Astrocyte (in vitro differentiated cells and primary cell): ENCODE results near the gene CHMP3. TPM values are rescaled to one million over a fixed set of nuclear protein-coding genes. Genes with fewer than 3 reads are reported as not detected.

ENCODE experiments used
- DNase-seq: peaks from one replicate; pipeline ENCODE4 v3.0.0-alpha.2; 2010; ENCODE audit warnings: low read depth
- FAIRE-seq: peaks from 2 replicates; lab custom pipeline; 2011; peaks lifted over from hg19 to GRCh38; lab: Jason Lieb, UNC
- H2AFZ ChIP-seq: 2 replicates; pipeline ENCODE4 v1.6.0; 2012; ENCODE audit warnings: low read depth, low read length, inconsistent platforms
- H3K27ac ChIP-seq: 2 replicates; pipeline ENCODE4 v1.5.1; 2011; ENCODE audit warnings: low read depth, low read length, inconsistent platforms
- H3K27me3 ChIP-seq: 2 replicates; pipeline ENCODE4 v1.6.0; 2011; ENCODE audit warnings: low read length, inconsistent platforms; ENCODE audit not compliant: insufficient read depth
- H3K36me3 ChIP-seq: 2 replicates; pipeline ENCODE4 v1.5.1; 2011; ENCODE audit warnings: low read length, inconsistent platforms; ENCODE audit not compliant: insufficient read depth
- H3K4me1 ChIP-seq: 2 replicates; pipeline ENCODE4 v1.5.1; 2011; ENCODE audit warnings: low read length, inconsistent platforms; ENCODE audit not compliant: insufficient read depth
- H3K4me2 ChIP-seq: 2 replicates; pipeline ENCODE4 v1.6.0; 2012; ENCODE audit warnings: low read length, inconsistent platforms
- H3K4me3 ChIP-seq: 2 replicates; pipeline ENCODE4 v1.5.1; 2011; ENCODE audit warnings: low read depth, mild to moderate bottlenecking, low read length, inconsistent platforms; ENCODE audit not compliant: insufficient read depth
- H3K79me2 ChIP-seq: 2 replicates; pipeline ENCODE4 v1.6.0; 2012; ENCODE audit warnings: mild to moderate bottlenecking, low read length, inconsistent platforms; ENCODE audit not compliant: insufficient read depth
- H3K9ac ChIP-seq: 2 replicates; pipeline ENCODE4 v1.6.0; 2012; ENCODE audit warnings: mild to moderate bottlenecking, low read length, inconsistent platforms
- H3K9me3 ChIP-seq: 2 replicates; pipeline ENCODE4 v1.5.1; 2012; ENCODE audit warnings: low read depth, mild to moderate bottlenecking, low read length, inconsistent platforms; ENCODE audit not compliant: insufficient read depth
- H4K20me1 ChIP-seq: 2 replicates; pipeline ENCODE4 v1.6.0; 2012; ENCODE audit warnings: low read length, inconsistent platforms; ENCODE audit not compliant: insufficient read depth
- H3K27ac Mint-ChIP-seq: one replicate; pipeline ENCODE4 v1.8.0; 2021; ENCODE audit warnings: mild to moderate bottlenecking, mixed read lengths; ENCODE audit not compliant: unreplicated experiment
- H3K27me3 Mint-ChIP-seq: one replicate; pipeline ENCODE4 v1.8.0; 2021; ENCODE audit warnings: low read depth, mixed read lengths; ENCODE audit not compliant: unreplicated experiment
- H3K36me3 Mint-ChIP-seq: one replicate; pipeline ENCODE4 v1.8.0; 2021; ENCODE audit warnings: low read depth, mixed read lengths; ENCODE audit not compliant: unreplicated experiment
- H3K4me1 Mint-ChIP-seq: one replicate; pipeline ENCODE4 v1.8.0; 2021; ENCODE audit warnings: low read depth, mixed read lengths; ENCODE audit not compliant: unreplicated experiment
- H3K4me3 Mint-ChIP-seq: one replicate; pipeline ENCODE4 v1.8.0; 2021; ENCODE audit warnings: mild to moderate bottlenecking, moderate library complexity, mixed read lengths; ENCODE audit not compliant: unreplicated experiment
- H3K9me3 Mint-ChIP-seq: one replicate; pipeline ENCODE4 v1.8.0; 2021; ENCODE audit warnings: mild to moderate bottlenecking, mixed read lengths; ENCODE audit not compliant: unreplicated experiment
- CTCF ChIP-seq: IDR thresholded peaks from 2 replicates; pipeline ENCODE4 v1.5.1; 2011; ENCODE audit warnings: low read depth, mild to moderate bottlenecking, inconsistent platforms, low read length, moderate library complexity; ENCODE audit not compliant: insufficient read depth
- EZH2 ChIP-seq: IDR thresholded peaks from 2 replicates; pipeline ENCODE4 v1.6.1; 2012; ENCODE audit warnings: mild to moderate bottlenecking, low read length, inconsistent platforms; ENCODE audit not compliant: insufficient read depth
- total RNA-seq: library from RNA; stranded (reverse); gene quantifications from 2 replicates; pipeline ENCODE4 v1.2.1, GENCODE V29; 2021

CHMP3 gene
- total RNA-seq, 1 donor from 2014 or later: 91.0 TPM

DNA sequence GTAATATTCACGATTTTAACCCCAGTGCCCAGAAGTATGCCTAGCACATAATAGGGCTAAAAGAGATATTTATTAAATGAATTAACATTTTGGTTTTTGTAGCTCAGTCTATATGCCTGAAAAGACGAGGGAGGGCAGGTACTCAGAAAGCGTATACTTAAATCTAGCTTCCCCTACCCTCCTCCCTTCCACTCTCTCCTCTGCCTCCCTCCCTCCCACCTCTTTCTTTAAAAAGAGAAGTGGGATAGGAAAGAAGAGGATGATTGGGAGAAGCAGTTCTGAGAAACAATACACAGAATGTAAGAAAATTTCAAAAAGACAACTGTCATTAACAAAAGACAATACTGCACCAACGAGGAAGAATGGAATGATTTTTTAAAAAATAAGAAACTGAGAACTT, 39.8 kb downstream of the CHMP3 start:
- H3K9ac ChIP-seq: no peak overlapping the region
- no peaks in the 10 kb centered on the region for H3K27me3 ChIP-seq

DNA sequence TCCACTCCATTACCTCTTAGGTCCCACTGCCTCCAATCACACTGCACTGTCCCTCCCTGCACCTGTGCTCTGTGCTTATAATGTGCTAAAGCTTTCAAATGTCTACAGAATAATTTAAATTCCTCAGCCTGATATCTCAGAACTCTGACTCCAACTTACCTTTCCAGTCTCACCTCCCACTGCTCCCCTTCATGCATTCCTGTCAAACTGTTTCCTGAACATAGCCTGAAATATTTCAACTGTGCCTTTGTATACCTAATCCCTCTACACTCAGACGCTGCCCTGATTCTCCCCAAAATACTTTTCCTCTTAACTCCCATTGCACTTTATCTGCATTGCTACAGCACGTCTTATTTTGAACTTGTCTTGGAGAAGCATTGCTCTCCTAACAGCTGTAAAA, 40.5 kb downstream of the CHMP3 start:
- DNase-seq (no peak), FAIRE-seq (no peak)
- Histone ChIP-seq H3K4me2 (no peak overlapping the region), H3K27me3 (no peaks in the 10 kb centered on the region), H3K36me3 (no peaks in the 10 kb centered on the region), H3K9me3 (no peaks in the 10 kb centered on the region), H3K4me3 (no peak overlapping the region), H2AFZ (no peak overlapping the region), H3K79me2 (no peaks in the 10 kb centered on the region), H3K27ac (no peak overlapping the region), H4K20me1 (peaks cover 5% of the 10 kb centered on the region), H3K9ac (no peak overlapping the region), H3K4me1 (no peaks in the 10 kb centered on the region)
- Mint-ChIP-seq H3K27ac (no peak overlapping the region), H3K4me1 (no peaks in the 10 kb centered on the region), H3K27me3 (no peaks in the 10 kb centered on the region), H3K9me3 (peaks cover 5% of the 10 kb centered on the region), H3K4me3 (no peak overlapping the region), H3K36me3 (peaks cover 11% of the 10 kb centered on the region)
- no peak for TF ChIP-seq EZH2
- no peak for TF ChIP-seq CTCF

More for the DNA sequence above, 39.8 kb downstream of the CHMP3 start:
- no peak overlapping the region for H2AFZ ChIP-seq
- H3K27ac ChIP-seq: no peak overlapping the region
- H3K36me3 Mint-ChIP-seq: peaks cover 11% of the 10 kb centered on the region
- H3K27me3 Mint-ChIP-seq: no peaks in the 10 kb centered on the region
- H3K27ac Mint-ChIP-seq: no peak overlapping the region
- TF ChIP-seq EZH2 (no peak), CTCF (no peak)
- H3K36me3 ChIP-seq: no peaks in the 10 kb centered on the region
- H3K9me3 ChIP-seq: no peaks in the 10 kb centered on the region
- H3K4me2 ChIP-seq: no peak overlapping the region
- no peaks in the 10 kb centered on the region for H3K4me1 ChIP-seq
- no peak for FAIRE-seq
- H3K4me1 Mint-ChIP-seq: no peaks in the 10 kb centered on the region
- no peak overlapping the region for H3K4me3 ChIP-seq
- H3K79me2 ChIP-seq: no peaks in the 10 kb centered on the region
- peaks cover 5% of the 10 kb centered on the region for H4K20me1 ChIP-seq
- no peak for DNase-seq
- peaks cover 5% of the 10 kb centered on the region for H3K9me3 Mint-ChIP-seq
- no peak overlapping the region for H3K4me3 Mint-ChIP-seq

DNA sequence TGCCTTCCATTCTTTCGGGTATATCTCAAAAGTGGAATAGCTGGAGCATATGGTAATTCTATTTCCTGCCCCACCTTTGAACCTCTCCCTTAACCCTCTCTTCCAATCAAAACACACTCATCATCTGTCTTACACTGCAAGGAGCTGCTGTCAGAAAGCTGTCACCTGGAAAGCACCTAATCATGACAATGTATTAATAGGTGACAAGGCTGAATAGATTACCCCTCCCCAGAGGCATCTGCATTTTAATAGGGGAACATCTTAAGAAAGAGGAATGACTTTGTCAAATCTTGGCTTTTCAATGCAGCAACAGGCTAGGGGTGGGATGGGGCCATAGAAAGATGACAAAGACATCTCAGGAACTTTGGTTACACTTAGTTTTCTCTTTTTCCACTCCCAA, 41.3 kb downstream of the CHMP3 start:
- Mint-ChIP-seq H3K27ac (no peak overlapping the region), H3K9me3 (peaks cover 5% of the 10 kb centered on the region), H3K36me3 (peaks cover 11% of the 10 kb centered on the region), H3K4me1 (no peaks in the 10 kb centered on the region), H3K27me3 (no peaks in the 10 kb centered on the region), H3K4me3 (no peak overlapping the region)
- no peak overlapping the region for H3K4me2 ChIP-seq
- no peaks in the 10 kb centered on the region for H3K4me1 ChIP-seq
- no peak overlapping the region for H3K9ac ChIP-seq
- H4K20me1 ChIP-seq: peaks cover 5% of the 10 kb centered on the region
- H3K9me3 ChIP-seq: no peaks in the 10 kb centered on the region
- no peaks in the 10 kb centered on the region for H3K27me3 ChIP-seq
- no peaks in the 10 kb centered on the region for H3K79me2 ChIP-seq
- FAIRE-seq (no peak), DNase-seq (no peak)
- H2AFZ ChIP-seq: no peak overlapping the region
- H3K36me3 ChIP-seq: no peaks in the 10 kb centered on the region
- no peak overlapping the region for H3K27ac ChIP-seq
- no peak for TF ChIP-seq EZH2
- no peak for TF ChIP-seq CTCF
- no peak overlapping the region for H3K4me3 ChIP-seq
